ENCODE measurements around the gene NUDT3.
A peak's percentile ranks its signal among the peaks of the same experiment; 100 is the strongest.

NUDT3 gene

DNA sequence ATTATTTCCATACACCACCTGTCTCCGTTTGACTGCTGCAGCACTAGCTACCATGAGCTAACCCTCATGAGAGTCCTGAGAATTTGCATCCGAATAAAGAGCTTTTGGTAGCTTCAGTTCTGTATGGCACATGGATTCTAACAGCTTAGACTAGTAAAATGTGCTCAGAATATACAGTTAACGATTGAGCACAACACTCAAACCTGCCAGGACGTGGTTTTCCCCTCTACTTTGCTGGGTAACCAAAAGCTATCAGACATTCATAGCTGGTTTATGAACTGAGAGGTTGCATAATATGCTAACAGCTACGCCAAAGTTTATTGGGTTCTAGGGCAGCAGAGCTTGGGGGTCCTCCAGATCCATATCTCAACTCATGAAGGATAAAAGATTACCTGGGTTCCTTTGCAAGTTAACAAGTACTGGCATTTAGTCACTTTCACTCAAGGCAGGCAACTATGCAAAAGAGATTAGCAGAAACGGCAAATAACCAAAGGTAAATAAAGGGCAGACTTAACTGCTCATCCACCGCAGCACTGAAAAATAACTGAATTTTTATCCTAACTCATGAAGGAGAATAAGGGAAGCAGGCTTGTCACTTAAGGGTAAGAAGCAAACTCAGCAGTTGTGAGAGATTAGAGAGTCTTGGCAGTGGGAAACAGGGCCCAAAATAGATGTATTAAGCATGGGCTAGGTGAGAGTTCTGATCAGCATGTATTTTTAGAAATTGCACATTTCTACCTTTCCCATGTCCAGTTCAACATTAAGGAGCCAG lies 29.4 kb downstream of the NUDT3 start:
- no peaks in the 10 kb centered on the region for H3K27me3 ChIP-seq (replicated peaks; ENCODE audit: control insufficient read depth, insufficient read depth, low read length)
- peak; percentile 18 for DNase-seq (ENCODE audit: extremely low read depth, insufficient read length)
- H3K36me3 ChIP-seq (ENCODE audit: control insufficient read depth, insufficient read depth, low read length), result no peaks in the 10 kb centered on the region
- TF ChIP-seq, protein P1, sequence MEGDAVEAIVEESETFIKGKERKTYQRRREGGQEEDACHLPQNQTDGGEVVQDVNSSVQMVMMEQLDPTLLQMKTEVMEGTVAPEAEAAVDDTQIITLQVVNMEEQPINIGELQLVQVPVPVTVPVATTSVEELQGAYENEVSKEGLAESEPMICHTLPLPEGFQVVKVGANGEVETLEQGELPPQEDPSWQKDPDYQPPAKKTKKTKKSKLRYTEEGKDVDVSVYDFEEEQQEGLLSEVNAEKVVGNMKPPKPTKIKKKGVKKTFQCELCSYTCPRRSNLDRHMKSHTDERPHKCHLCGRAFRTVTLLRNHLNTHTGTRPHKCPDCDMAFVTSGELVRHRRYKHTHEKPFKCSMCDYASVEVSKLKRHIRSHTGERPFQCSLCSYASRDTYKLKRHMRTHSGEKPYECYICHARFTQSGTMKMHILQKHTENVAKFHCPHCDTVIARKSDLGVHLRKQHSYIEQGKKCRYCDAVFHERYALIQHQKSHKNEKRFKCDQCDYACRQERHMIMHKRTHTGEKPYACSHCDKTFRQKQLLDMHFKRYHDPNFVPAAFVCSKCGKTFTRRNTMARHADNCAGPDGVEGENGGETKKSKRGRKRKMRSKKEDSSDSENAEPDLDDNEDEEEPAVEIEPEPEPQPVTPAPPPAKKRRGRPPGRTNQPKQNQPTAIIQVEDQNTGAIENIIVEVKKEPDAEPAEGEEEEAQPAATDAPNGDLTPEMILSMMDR (IDR thresholded peaks at IDR 0.05; ENCODE audit: insufficient read depth, low read length, poor library complexity, severe bottlenecking), result no peak
- H3K4me3 ChIP-seq (replicated peaks; ENCODE audit: low read depth, low read length), result peak overlapping the region; percentile 13

DNA sequence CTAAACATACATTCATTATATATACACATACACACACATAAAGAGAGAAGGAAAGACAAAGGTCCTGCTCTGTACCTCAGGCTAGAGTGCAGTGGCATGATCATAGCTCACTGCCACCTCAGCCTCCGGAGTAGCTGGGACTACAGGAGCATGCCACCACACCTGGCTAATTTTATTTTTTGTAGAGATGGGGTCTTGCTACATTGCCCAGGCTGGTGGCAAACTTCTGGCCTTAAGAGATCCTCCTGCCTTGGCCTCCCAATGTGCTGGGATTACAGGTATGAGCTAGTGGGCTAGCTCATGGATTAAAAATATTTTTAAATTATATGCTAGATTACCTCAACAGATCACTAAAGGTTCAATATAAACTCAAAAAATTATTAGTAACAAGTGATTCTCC lies 30.3 kb downstream of the NUDT3 start:
- no peak overlapping the region for H3K4me3 ChIP-seq (replicated peaks; ENCODE audit: low read depth, low read length)
- H3K27me3 ChIP-seq (replicated peaks; ENCODE audit: control insufficient read depth, insufficient read depth, low read length), result no peaks in the 10 kb centered on the region
- TF ChIP-seq, protein P1 (IDR thresholded peaks at IDR 0.05; ENCODE audit: insufficient read depth, low read length, poor library complexity, severe bottlenecking), result no peak
- DNase-seq (ENCODE audit: extremely low read depth, insufficient read length), result no peak
- H3K36me3 ChIP-seq (ENCODE audit: control insufficient read depth, insufficient read depth, low read length), result no peaks in the 10 kb centered on the region

DNA sequence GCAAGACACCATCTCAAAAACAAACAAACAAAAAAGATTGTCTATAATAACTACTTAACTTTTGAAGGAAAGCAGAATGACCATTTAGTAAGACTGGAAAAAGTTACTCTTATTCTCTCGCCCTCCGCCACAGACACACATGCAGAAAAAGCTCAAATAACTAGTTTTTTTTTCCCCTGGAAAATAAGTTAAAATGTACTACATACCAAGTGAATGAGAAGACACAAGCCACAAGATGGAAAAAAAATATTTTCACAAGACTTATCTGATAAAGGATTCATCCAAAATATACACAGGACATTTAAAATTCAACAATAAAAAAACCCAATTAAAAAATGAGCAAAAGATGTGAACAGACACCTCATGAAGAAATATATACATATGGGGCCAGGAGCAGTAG lies 31.9 kb downstream of the NUDT3 start:
- TF ChIP-seq, protein P1 (IDR thresholded peaks at IDR 0.05; ENCODE audit: insufficient read depth, low read length, poor library complexity, severe bottlenecking), result no peak
- Histone ChIP-seq H3K4me3 (replicated peaks; ENCODE audit: low read depth, low read length) (no peak overlapping the region), H3K36me3 (ENCODE audit: control insufficient read depth, insufficient read depth, low read length) (no peaks in the 10 kb centered on the region), H3K27me3 (replicated peaks; ENCODE audit: control insufficient read depth, insufficient read depth, low read length) (no peaks in the 10 kb centered on the region)
- DNase-seq (ENCODE audit: extremely low read depth, insufficient read length), result no peak

DNA sequence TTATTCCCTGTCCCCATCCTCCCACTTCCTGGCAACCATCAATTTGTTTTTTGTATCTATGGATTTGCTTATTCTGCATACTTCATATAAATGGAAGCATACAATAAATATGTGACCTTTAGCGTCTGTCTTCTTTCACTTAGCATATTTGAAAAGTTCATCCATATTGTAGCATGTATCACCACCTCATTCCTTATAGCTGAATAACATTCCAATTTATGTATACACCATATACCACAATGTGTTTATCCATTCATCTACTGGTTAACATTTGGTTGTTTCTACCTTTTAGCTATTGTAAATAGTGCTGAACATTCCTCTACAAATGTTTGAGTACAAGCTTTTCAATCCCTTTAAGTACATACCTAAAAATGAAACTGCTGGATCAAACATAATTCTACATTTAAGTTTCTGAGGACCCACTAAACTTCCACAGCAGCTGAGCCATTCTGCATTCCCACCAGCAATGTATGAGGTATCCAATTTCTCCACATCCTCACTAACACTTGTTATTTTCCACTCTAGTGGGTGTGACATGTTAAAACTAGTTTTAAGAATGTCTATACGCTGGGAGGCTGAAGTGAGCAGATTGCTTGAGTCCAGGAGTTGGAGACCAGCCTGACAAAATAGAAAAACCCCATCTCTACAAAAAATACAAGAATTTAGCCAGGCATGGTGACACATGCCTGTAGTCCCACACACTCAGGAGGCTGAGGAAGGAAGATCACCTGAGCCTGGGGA lies 32.9 kb downstream of the NUDT3 start:
- DNase-seq (ENCODE audit: extremely low read depth, insufficient read length), result no peak
- TF ChIP-seq, protein P1 (IDR thresholded peaks at IDR 0.05; ENCODE audit: insufficient read depth, low read length, poor library complexity, severe bottlenecking), result no peak
- Histone ChIP-seq H3K36me3 (ENCODE audit: control insufficient read depth, insufficient read depth, low read length) (no peaks in the 10 kb centered on the region), H3K4me3 (replicated peaks; ENCODE audit: low read depth, low read length) (no peak overlapping the region), H3K27me3 (replicated peaks; ENCODE audit: control insufficient read depth, insufficient read depth, low read length) (no peaks in the 10 kb centered on the region)

DNA sequence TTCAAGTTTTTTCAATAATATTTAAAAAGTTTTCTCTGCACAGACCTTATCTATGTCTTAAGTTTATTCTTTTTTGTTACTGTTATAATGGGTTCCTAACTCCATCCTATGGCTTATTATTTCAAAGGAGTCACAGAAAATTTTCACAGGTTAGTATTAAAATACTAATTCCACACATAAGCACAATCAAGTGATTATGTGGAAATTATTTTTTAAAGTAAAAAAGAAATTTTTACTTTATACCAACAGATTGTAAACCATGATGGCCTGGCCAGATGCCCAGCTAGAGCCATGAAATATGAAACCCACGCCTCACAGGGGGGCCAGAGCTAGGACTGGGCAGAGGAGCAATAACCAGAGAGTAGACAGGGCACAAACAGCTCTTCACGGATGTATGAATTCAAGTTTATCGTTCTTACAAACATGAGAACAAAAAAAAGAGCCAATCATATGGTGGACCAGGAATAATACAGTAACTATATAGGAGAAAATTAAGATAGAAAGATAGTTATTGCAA lies 34.0 kb downstream of the NUDT3 start:
- Histone ChIP-seq H3K36me3 (ENCODE audit: control insufficient read depth, insufficient read depth, low read length) (no peaks in the 10 kb centered on the region), H3K4me3 (replicated peaks; ENCODE audit: low read depth, low read length) (no peak overlapping the region), H3K27me3 (replicated peaks; ENCODE audit: control insufficient read depth, insufficient read depth, low read length) (no peaks in the 10 kb centered on the region)
- TF ChIP-seq, protein P1 (IDR thresholded peaks at IDR 0.05; ENCODE audit: insufficient read depth, low read length, poor library complexity, severe bottlenecking), result no peak
- DNase-seq (ENCODE audit: extremely low read depth, insufficient read length), result no peak
